Measurements from ENCODE around the gene TTBK1. TPM values are rescaled to one million over a fixed set of nuclear protein-coding genes. Genes with fewer than 3 reads are reported as not detected.

The TTBK1 gene
- total and polyA plus RNA-seq, 12 donors: 0.17 to 5.4 (median 0.65) TPM

GRCh38 chr6:43247114-43247999, 4.1 kb downstream of the TTBK1 start:
- Histone ChIP-seq H3K4me1 (replicated peaks in 1 of 2) (peaks cover 5 to 6% of the 10 kb centered on the region in 2 donors), H3K27ac (peak overlapping the region in 3 of 5 donors; percentile 9 to 75 (median 50)), H3K36me3 (replicated peaks in 1 of 2) (no peaks in the 10 kb centered on the region), H3K4me3 (peak overlapping the region; percentile 19 to 60 (median 34)), H3K27me3 (peaks cover 14% of the 10 kb centered on the region), H3K9me3 (replicated peaks in 1 of 3) (no peaks in the 10 kb centered on the region)
- 6 to 9% (median 7%) methylated on average over 19 to 46 of the region's 46 CpGs for WGBS, 4 donors
- intact Hi-C loops (cut with DNase I): no loop called here
- peak; percentile 75 to 86 (median 82) for DNase-seq
- TF ChIP-seq, protein P1, sequence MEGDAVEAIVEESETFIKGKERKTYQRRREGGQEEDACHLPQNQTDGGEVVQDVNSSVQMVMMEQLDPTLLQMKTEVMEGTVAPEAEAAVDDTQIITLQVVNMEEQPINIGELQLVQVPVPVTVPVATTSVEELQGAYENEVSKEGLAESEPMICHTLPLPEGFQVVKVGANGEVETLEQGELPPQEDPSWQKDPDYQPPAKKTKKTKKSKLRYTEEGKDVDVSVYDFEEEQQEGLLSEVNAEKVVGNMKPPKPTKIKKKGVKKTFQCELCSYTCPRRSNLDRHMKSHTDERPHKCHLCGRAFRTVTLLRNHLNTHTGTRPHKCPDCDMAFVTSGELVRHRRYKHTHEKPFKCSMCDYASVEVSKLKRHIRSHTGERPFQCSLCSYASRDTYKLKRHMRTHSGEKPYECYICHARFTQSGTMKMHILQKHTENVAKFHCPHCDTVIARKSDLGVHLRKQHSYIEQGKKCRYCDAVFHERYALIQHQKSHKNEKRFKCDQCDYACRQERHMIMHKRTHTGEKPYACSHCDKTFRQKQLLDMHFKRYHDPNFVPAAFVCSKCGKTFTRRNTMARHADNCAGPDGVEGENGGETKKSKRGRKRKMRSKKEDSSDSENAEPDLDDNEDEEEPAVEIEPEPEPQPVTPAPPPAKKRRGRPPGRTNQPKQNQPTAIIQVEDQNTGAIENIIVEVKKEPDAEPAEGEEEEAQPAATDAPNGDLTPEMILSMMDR (IDR thresholded peaks at IDR 0.05): peak in 1 of 6 experiments; percentile 27
- no peak for TF ChIP-seq POLR2A (IDR thresholded peaks at IDR 0.05)

DNA sequence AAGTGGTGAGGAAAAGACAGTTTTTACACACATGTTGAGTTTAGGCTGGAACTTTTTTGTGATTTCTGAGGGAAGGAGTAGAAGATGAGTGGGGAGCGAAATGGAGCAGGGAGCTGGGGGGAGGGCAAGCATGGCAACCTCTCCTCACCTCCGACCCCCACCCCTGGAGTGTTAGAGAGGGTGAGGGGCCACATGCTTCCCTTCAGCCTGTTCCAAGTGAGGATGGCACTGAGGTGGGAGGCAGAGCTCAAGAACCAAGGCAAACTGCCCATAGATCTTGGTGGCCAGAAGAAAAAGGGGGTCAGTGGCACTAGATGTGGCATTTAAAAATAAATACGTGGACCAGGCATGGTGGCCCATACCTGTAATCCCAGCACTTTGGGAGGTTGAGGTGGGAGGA, 4.8 kb downstream of the TTBK1 start:
- WGBS, 4 donors: 63 to 76% (median 70%) methylated on average over 3 of the region's 3 CpGs
- intact Hi-C loops (cut with DNase I): no loop called here
- no peak for DNase-seq
- Histone ChIP-seq H3K4me1 (replicated peaks in 1 of 2) (peaks cover 5 to 6% of the 10 kb centered on the region in 2 donors), H3K36me3 (replicated peaks in 1 of 2) (no peaks in the 10 kb centered on the region), H3K9me3 (replicated peaks in 1 of 3) (no peaks in the 10 kb centered on the region), H3K4me3 (no peak overlapping the region), H3K27me3 (peaks cover 6% of the 10 kb centered on the region), H3K27ac (no peak overlapping the region)
- TF ChIP-seq, protein P1 (IDR thresholded peaks at IDR 0.05): no peak
- no peak for TF ChIP-seq POLR2A (IDR thresholded peaks at IDR 0.05)

- DNase-seq: no peak
- H3K27ac ChIP-seq: no peak overlapping the region
- no peak for TF ChIP-seq POLR2A (IDR thresholded peaks at IDR 0.05)
- TF ChIP-seq, protein P1 (IDR thresholded peaks at IDR 0.05): no peak
- no peak overlapping the region for H3K4me3 ChIP-seq
- intact Hi-C loops (cut with DNase I): no loop called here
- H3K36me3 ChIP-seq (replicated peaks in 1 of 2): no peaks in the 10 kb centered on the region
- no peaks in the 10 kb centered on the region for H3K9me3 ChIP-seq (replicated peaks in 1 of 3)
- no peaks in the 10 kb centered on the region for H3K27me3 ChIP-seq
- H3K4me1 ChIP-seq (replicated peaks in 1 of 2): peaks cover 5 to 6% of the 10 kb centered on the region in 2 donors
These were observed 5.5 kb downstream of the TTBK1 start for GRCh38 chr6:43248791-43249190.

DNA sequence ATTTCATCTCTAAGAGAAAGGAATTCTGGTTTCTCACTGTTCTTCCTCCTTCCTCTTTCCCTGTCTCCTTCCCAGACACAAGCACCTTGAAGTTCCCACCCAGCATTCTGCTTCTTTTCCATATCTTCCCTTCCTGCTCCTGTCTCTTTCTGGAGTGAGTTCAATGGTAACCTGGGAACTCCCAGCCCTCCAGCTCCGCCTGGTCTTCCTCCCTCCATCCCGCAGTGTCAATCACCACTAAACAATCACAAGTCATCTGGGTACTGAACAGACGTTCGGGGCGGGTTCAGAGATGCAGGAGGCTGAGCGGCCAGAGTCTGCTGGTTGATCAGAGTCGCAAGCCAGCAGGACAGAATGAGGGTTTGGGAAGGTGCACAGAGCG, 7.7 kb downstream of the TTBK1 start:
- no peaks in the 10 kb centered on the region for H3K27me3 ChIP-seq
- H3K4me1 ChIP-seq (replicated peaks in 1 of 2): peaks cover 5 to 6% of the 10 kb centered on the region in 2 donors
- intact Hi-C loops (cut with DNase I): no loop called here
- H3K9me3 ChIP-seq (replicated peaks in 1 of 3): no peaks in the 10 kb centered on the region
- no peak for DNase-seq
- TF ChIP-seq, protein P1 (IDR thresholded peaks at IDR 0.05): no peak
- TF ChIP-seq POLR2A (IDR thresholded peaks at IDR 0.05): no peak
- H3K27ac ChIP-seq: no peak overlapping the region
- 36 to 49% (median 42%) methylated on average over 8 of the region's 8 CpGs for WGBS, 4 donors
- H3K4me3 ChIP-seq: no peak overlapping the region
- no peaks in the 10 kb centered on the region for H3K36me3 ChIP-seq (replicated peaks in 1 of 2)
